Astrocyte (in vitro differentiated cells and primary cell): ENCODE data around the gene TSPAN15. TPM values are rescaled to one million over a fixed set of nuclear protein-coding genes. Genes with fewer than 3 reads are reported as not detected.

Experiments used
- DNase-seq: peaks from one replicate; pipeline ENCODE4 v3.0.0-alpha.2; 2010; ENCODE audit warnings: low read depth
- FAIRE-seq: peaks from 2 replicates; lab custom pipeline; 2011; peaks lifted over from hg19 to GRCh38; lab: Jason Lieb, UNC
- H2AFZ ChIP-seq: 2 replicates; pipeline ENCODE4 v1.6.0; 2012; ENCODE audit warnings: low read depth, low read length, inconsistent platforms
- H3K27ac ChIP-seq: 2 replicates; pipeline ENCODE4 v1.5.1; 2011; ENCODE audit warnings: low read depth, low read length, inconsistent platforms
- H3K27me3 ChIP-seq: 2 replicates; pipeline ENCODE4 v1.6.0; 2011; ENCODE audit warnings: low read length, inconsistent platforms; ENCODE audit not compliant: insufficient read depth
- H3K36me3 ChIP-seq: 2 replicates; pipeline ENCODE4 v1.5.1; 2011; ENCODE audit warnings: low read length, inconsistent platforms; ENCODE audit not compliant: insufficient read depth
- H3K4me1 ChIP-seq: 2 replicates; pipeline ENCODE4 v1.5.1; 2011; ENCODE audit warnings: low read length, inconsistent platforms; ENCODE audit not compliant: insufficient read depth
- H3K4me2 ChIP-seq: 2 replicates; pipeline ENCODE4 v1.6.0; 2012; ENCODE audit warnings: low read length, inconsistent platforms
- H3K4me3 ChIP-seq: 2 replicates; pipeline ENCODE4 v1.5.1; 2011; ENCODE audit warnings: low read depth, mild to moderate bottlenecking, low read length, inconsistent platforms; ENCODE audit not compliant: insufficient read depth
- H3K79me2 ChIP-seq: 2 replicates; pipeline ENCODE4 v1.6.0; 2012; ENCODE audit warnings: mild to moderate bottlenecking, low read length, inconsistent platforms; ENCODE audit not compliant: insufficient read depth
- H3K9ac ChIP-seq: 2 replicates; pipeline ENCODE4 v1.6.0; 2012; ENCODE audit warnings: mild to moderate bottlenecking, low read length, inconsistent platforms
- H3K9me3 ChIP-seq: 2 replicates; pipeline ENCODE4 v1.5.1; 2012; ENCODE audit warnings: low read depth, mild to moderate bottlenecking, low read length, inconsistent platforms; ENCODE audit not compliant: insufficient read depth
- H4K20me1 ChIP-seq: 2 replicates; pipeline ENCODE4 v1.6.0; 2012; ENCODE audit warnings: low read length, inconsistent platforms; ENCODE audit not compliant: insufficient read depth
- H3K27ac Mint-ChIP-seq: one replicate; pipeline ENCODE4 v1.8.0; 2021; ENCODE audit warnings: mild to moderate bottlenecking, mixed read lengths; ENCODE audit not compliant: unreplicated experiment
- H3K27me3 Mint-ChIP-seq: one replicate; pipeline ENCODE4 v1.8.0; 2021; ENCODE audit warnings: low read depth, mixed read lengths; ENCODE audit not compliant: unreplicated experiment
- H3K36me3 Mint-ChIP-seq: one replicate; pipeline ENCODE4 v1.8.0; 2021; ENCODE audit warnings: low read depth, mixed read lengths; ENCODE audit not compliant: unreplicated experiment
- H3K4me1 Mint-ChIP-seq: one replicate; pipeline ENCODE4 v1.8.0; 2021; ENCODE audit warnings: low read depth, mixed read lengths; ENCODE audit not compliant: unreplicated experiment
- H3K4me3 Mint-ChIP-seq: one replicate; pipeline ENCODE4 v1.8.0; 2021; ENCODE audit warnings: mild to moderate bottlenecking, moderate library complexity, mixed read lengths; ENCODE audit not compliant: unreplicated experiment
- H3K9me3 Mint-ChIP-seq: one replicate; pipeline ENCODE4 v1.8.0; 2021; ENCODE audit warnings: mild to moderate bottlenecking, mixed read lengths; ENCODE audit not compliant: unreplicated experiment
- CTCF ChIP-seq: IDR thresholded peaks from 2 replicates; pipeline ENCODE4 v1.5.1; 2011; ENCODE audit warnings: low read depth, mild to moderate bottlenecking, inconsistent platforms, low read length, moderate library complexity; ENCODE audit not compliant: insufficient read depth
- EZH2 ChIP-seq: IDR thresholded peaks from 2 replicates; pipeline ENCODE4 v1.6.1; 2012; ENCODE audit warnings: mild to moderate bottlenecking, low read length, inconsistent platforms; ENCODE audit not compliant: insufficient read depth
- total RNA-seq: library from RNA; stranded (reverse); gene quantifications from 2 replicates; pipeline ENCODE4 v1.2.1, GENCODE V29; 2021

Gene TSPAN15
- total RNA-seq, 1 donor from 2014 or later: 9.4 TPM

GRCh38 chr10:69407621-69408301, 43.5 kb upstream of the TSPAN15 start:
- DNase-seq (no peak), FAIRE-seq (no peak)
- H3K9me3 ChIP-seq: no peaks in the 10 kb centered on the region
- H3K4me1 ChIP-seq: peaks cover 10% of the 10 kb centered on the region
- H2AFZ ChIP-seq: no peak overlapping the region
- Mint-ChIP-seq H3K36me3 (peaks cover 22% of the 10 kb centered on the region), H3K9me3 (no peaks in the 10 kb centered on the region), H3K4me3 (no peak overlapping the region), H3K4me1 (peaks cover 7% of the 10 kb centered on the region), H3K27me3 (no peaks in the 10 kb centered on the region), H3K27ac (no peak overlapping the region)
- no peak for TF ChIP-seq EZH2
- no peaks in the 10 kb centered on the region for H4K20me1 ChIP-seq
- peak overlapping the region; percentile 75 for H3K4me2 ChIP-seq
- H3K27ac ChIP-seq: no peak overlapping the region
- no peaks in the 10 kb centered on the region for H3K36me3 ChIP-seq
- no peaks in the 10 kb centered on the region for H3K79me2 ChIP-seq
- no peak overlapping the region for H3K9ac ChIP-seq
- no peak overlapping the region for H3K4me3 ChIP-seq
- no peaks in the 10 kb centered on the region for H3K27me3 ChIP-seq

GRCh38 chr10:69408318-69409175, 42.7 kb upstream of the TSPAN15 start:
- Histone ChIP-seq H3K27ac (peak overlapping the region; percentile 14), H4K20me1 (no peaks in the 10 kb centered on the region), H3K9me3 (no peaks in the 10 kb centered on the region), H3K79me2 (no peaks in the 10 kb centered on the region), H3K36me3 (no peaks in the 10 kb centered on the region), H3K27me3 (no peaks in the 10 kb centered on the region), H3K4me2 (peak overlapping the region; percentile 84), H2AFZ (peak overlapping the region; percentile 73), H3K4me1 (peaks cover 10% of the 10 kb centered on the region), H3K4me3 (peak overlapping the region; percentile 47), H3K9ac (peak overlapping the region; percentile 54)
- peaks cover 18% of the 10 kb centered on the region for H3K36me3 Mint-ChIP-seq
- peak; percentile 76 for DNase-seq
- peaks cover 7% of the 10 kb centered on the region for H3K4me1 Mint-ChIP-seq
- TF ChIP-seq EZH2 (no peak), CTCF (peak; percentile 15)
- no peaks in the 10 kb centered on the region for H3K9me3 Mint-ChIP-seq
- peak overlapping the region; percentile 62 for H3K27ac Mint-ChIP-seq
- peak overlapping the region; percentile 73 for H3K4me3 Mint-ChIP-seq
- H3K27me3 Mint-ChIP-seq: no peaks in the 10 kb centered on the region
- no peak for FAIRE-seq

- no peak overlapping the region for H3K27ac Mint-ChIP-seq
- H3K27me3 Mint-ChIP-seq: no peaks in the 10 kb centered on the region
- no peaks in the 10 kb centered on the region for H3K79me2 ChIP-seq
- FAIRE-seq (no peak), DNase-seq (no peak)
- H3K4me2 ChIP-seq: peak overlapping the region; percentile 84
- no peaks in the 10 kb centered on the region for H3K9me3 Mint-ChIP-seq
- peak overlapping the region; percentile 47 for H3K4me3 ChIP-seq
- H3K36me3 Mint-ChIP-seq: peaks cover 18% of the 10 kb centered on the region
- peaks cover 7% of the 10 kb centered on the region for H3K4me1 Mint-ChIP-seq
- H3K36me3 ChIP-seq: no peaks in the 10 kb centered on the region
- peak overlapping the region; percentile 54 for H3K9ac ChIP-seq
- H3K9me3 ChIP-seq: no peaks in the 10 kb centered on the region
- TF ChIP-seq CTCF (no peak), EZH2 (no peak)
- peak overlapping the region; percentile 66 for H3K4me3 Mint-ChIP-seq
- H2AFZ ChIP-seq: peak overlapping the region; percentile 73
- H3K27ac ChIP-seq: peak overlapping the region; percentile 14
- H3K27me3 ChIP-seq: no peaks in the 10 kb centered on the region
- no peaks in the 10 kb centered on the region for H4K20me1 ChIP-seq
- H3K4me1 ChIP-seq: peaks cover 6% of the 10 kb centered on the region
Observed at GRCh38 chr10:69409176-69409495, 42.1 kb upstream of the TSPAN15 start.
